Measurements from ENCODE around the gene SLC12A2.

- TF ChIP-seq CEBPB (IDR thresholded peaks at IDR 0.05; ENCODE audit: low read depth, low read length) (0 out of 2 replicates have a peak, but pooled peaks have one; percentile 12), CTCF (conservative IDR thresholded peaks at IDR 0.05; ENCODE audit: low read depth, low read length) (no peak), CHD1 (IDR thresholded peaks at IDR 0.05; ENCODE audit: low read depth, low read length) (no peak), ELK1 (IDR thresholded peaks at IDR 0.05; ENCODE audit: borderline replicate concordance, low read depth, low read length) (no peak), POLR2A (IDR thresholded peaks at IDR 0.05; ENCODE audit: low read depth, low read length) (no peak), RAD21 (IDR thresholded peaks at IDR 0.05; ENCODE audit: low read length) (no peak), MAFK (IDR thresholded peaks at IDR 0.05; ENCODE audit: low read depth, low read length) (no peak), MXI1 (IDR thresholded peaks at IDR 0.05; ENCODE audit: borderline replicate concordance, low read depth, low read length) (no peak), USF2 (IDR thresholded peaks at IDR 0.05; ENCODE audit: low read depth, low read length) (no peak), SMC3 (IDR thresholded peaks at IDR 0.05; ENCODE audit: low read depth, low read length) (no peak), RCOR1 (IDR thresholded peaks at IDR 0.05; ENCODE audit: insufficient replicate concordance, low read length) (no peak), MAZ (IDR thresholded peaks at IDR 0.05; ENCODE audit: borderline replicate concordance, low read depth, low read length) (no peak)
Measured at GRCh38 chr5:128224336-128224735, 140.8 kb downstream of the SLC12A2 start.

Data from IMR-90 (cell line).